Left lung (tissue), 14 donors: Measurements from ENCODE around the gene NUP188. TPM values are rescaled to one million over a fixed set of nuclear protein-coding genes. Genes with fewer than 3 reads are reported as not detected.

Source experiments
- ATAC-seq: fragments of 200-7000 bp; cut with Tn5 transposase; one replicate; pipeline ENCODE4 v1.9.1; 2020; ENCODE audit warnings: moderate library complexity
- DNase-seq, 4 donors: peaks; one replicate each; pipeline ENCODE4 v3.0.0-alpha.2; 2013 to 2020
- H3K27ac ChIP-seq, 2 donors: fragments of 200-600 bp; sonication (generic) in 1 of 2; one replicate each; pipeline versions ENCODE4 v1.5.0 to v1.8.0; 2020 to 2021
- H3K27me3 ChIP-seq, 2 donors: fragments of 200-600 bp; sonication (generic) in 1 of 2; one replicate each; pipeline versions ENCODE4 v1.5.0 to v1.8.0; 2020 to 2021
- H3K36me3 ChIP-seq, 2 donors: fragments of 200-600 bp; sonication (generic) in 1 of 2; one replicate each; pipeline versions ENCODE4 v1.5.0 to v1.8.0; 2020 to 2021
- H3K4me1 ChIP-seq, 2 donors: fragments of 200-600 bp; one replicate each; pipeline ENCODE4 v1.8.0; 2021
- H3K4me3 ChIP-seq, 2 donors: fragments of 200-600 bp; sonication (generic) in 1 of 2; one replicate each; pipeline versions ENCODE4 v1.5.0 to v1.8.0; 2020 to 2021; ENCODE audit warnings: mild to moderate bottlenecking in 1 of 2
- H3K9me3 ChIP-seq, 2 donors: fragments of 200-600 bp; sonication (generic) in 1 of 2; one replicate each; pipeline versions ENCODE4 v1.5.0 to v1.8.0; 2020 to 2021
- CTCF ChIP-seq, 2 donors: fragments of 200-600 bp; sonication (generic) in 1 of 2; IDR thresholded peaks; one replicate each; pipeline versions ENCODE4 v1.5.0 to v1.8.0; 2021; ENCODE audit warnings: antibody characterized with exemption in 2 of 2
- intact Hi-C, 2 donors: fragments of 100-400 bp; cut with DNase I; formaldehyde crosslinking; loops; one replicate each; pipeline versions ENCODE4 v1.11.2 to v1.14.2; 2022
- long read RNA-seq, 12 donors: library from polyadenylated mRNA in 2 of 12; unstranded in 2 of 12; transcript quantifications; one replicate each; pipeline ENCODE4 v2.0.0 and lab custom pipeline, GENCODE V29; 2019 to 2026
- polyA plus RNA-seq, 6 donors: library from polyadenylated mRNA; unstranded; fragments of 120-200 nt; gene quantifications; one replicate each; pipeline ENCODE4 v1.2.1, GENCODE V29; 2013; ENCODE audit not compliant: insufficient read length in 6 of 6
- total RNA-seq, 2 donors: library from RNA; stranded (reverse); fragmentation: NEBNext Ultra II Directional; extraction: Animal tissue kit (Norgen Biotek cat#: 25700); gene quantifications; one replicate each; pipeline ENCODE4 v1.2.1, GENCODE V29; 2021
- donor health status: DM: no; HTN: yes; CAD: no.
- donor health status: DM: no; HTN: no; CAD: no.

The NUP188 gene
- total RNA-seq (10 to 100 TPM; 42.6 to 60.9 TPM), polyA plus RNA-seq (10 to 100 TPM; 53.5 to 67.6 (median 59.6) TPM)
- long read RNA-seq, donor 1, partial matches to known transcripts, result 38 of 61 reads
- long read RNA-seq, donor 1, other reads (novel, unspliced or antisense), result 23 of 61 reads
- long read RNA-seq, donor 2, result 0 reads
- long read RNA-seq, donor 3, partial matches to known transcripts, result 7 of 7 reads
- long read RNA-seq, donor 3, other reads (novel, unspliced or antisense), result 0 of 7 reads
- long read RNA-seq, donor 4, partial matches to known transcripts, result 2 of 2 reads
- long read RNA-seq, donor 4, other reads (novel, unspliced or antisense), result 0 of 2 reads
- long read RNA-seq, donor 5, partial matches to known transcripts, result 38 of 57 reads
- long read RNA-seq, donor 5, other reads (novel, unspliced or antisense), result 17 of 57 reads
- long read RNA-seq, donor 6, full-length matches to known transcripts, result 1 of 22 reads
- long read RNA-seq, donor 6, partial matches to known transcripts, result 6 of 22 reads
- long read RNA-seq, donor 6, other reads (novel, unspliced or antisense), result 15 of 22 reads
- long read RNA-seq, donor 7, result 0 reads
- long read RNA-seq, donor 8, full-length matches to known transcripts, result 1 of 45 reads
- long read RNA-seq, donor 8, partial matches to known transcripts, result 32 of 45 reads
- long read RNA-seq, donor 8, other reads (novel, unspliced or antisense), result 12 of 45 reads
- long read RNA-seq, donor 9, result 0 reads
- long read RNA-seq, donor 10, partial matches to known transcripts, result 1 of 1 reads
- long read RNA-seq, donor 10, other reads (novel, unspliced or antisense), result 0 of 1 reads
- long read RNA-seq, donor 11, result 0 reads
- long read RNA-seq, donor 12, partial matches to known transcripts, result 46 of 46 reads
- long read RNA-seq, donor 12, other reads (novel, unspliced or antisense), result 0 of 46 reads

- Histone ChIP-seq H3K4me1 (peaks cover 21 to 45% of the 10 kb centered on the region in 2 donors), H3K9me3 (no peaks in the 10 kb centered on the region), H3K36me3 (peaks cover 0 to 28% of the 10 kb centered on the region in 2 donors), H3K27ac (peak within 1 kb of the TSS; percentile 85 to 93), H3K27me3 (no peaks in the 10 kb centered on the region), H3K4me3 (peak within 1 kb of the TSS; percentile 94 to 95)
- no peak for TF ChIP-seq CTCF (IDR thresholded peaks at IDR 0.05)
- intact Hi-C loops, result no loop called here
- ATAC-seq, result peak; percentile 92
- DNase-seq, result peak; percentile 93 to 100 (median 96)
These were observed at the start of gene NUP188, which contains the start of gene DOLK for GRCh38 chr9:128947527-128948301. TSS of gene NUP188 (plus strand) at chr9:128947699. CDS start at chr9:128947720, 21 bp downstream. TSS of gene DOLK (minus strand) at chr9:128947603. CDS start at chr9:128947303, 300 bp downstream.

- Histone ChIP-seq H3K4me1 (peaks cover 0 to 52% of the 10 kb centered on the region in 2 donors), H3K4me3 (no peak overlapping the region), H3K27ac (peak overlapping the region; percentile 56 to 65), H3K27me3 (no peaks in the 10 kb centered on the region), H3K36me3 (peaks cover 0 to 49% of the 10 kb centered on the region in 2 donors), H3K9me3 (no peaks in the 10 kb centered on the region)
- intact Hi-C loops, result no loop called here
- ATAC-seq (no peak), DNase-seq (no peak)
- no peak for TF ChIP-seq CTCF (IDR thresholded peaks at IDR 0.05)
These were observed 49.1 kb upstream of the NUP188 start for GRCh38 chr9:128898382-128898781.

- intact Hi-C loops, result no loop called here
- no peak for TF ChIP-seq CTCF (IDR thresholded peaks at IDR 0.05)
These were observed 48.5 kb upstream of the NUP188 start for GRCh38 chr9:128898845-128899565.

GRCh38 chr9:128899566-128900322, 47.8 kb upstream of the NUP188 start:
- no peak for TF ChIP-seq CTCF (IDR thresholded peaks at IDR 0.05)
- intact Hi-C loops, result no loop called here
- Histone ChIP-seq H3K27ac (peak overlapping the region; percentile 56 to 65), H3K4me3 (no peak overlapping the region), H3K9me3 (no peaks in the 10 kb centered on the region), H3K4me1 (peaks cover 0 to 50% of the 10 kb centered on the region in 2 donors), H3K36me3 (peaks cover 0 to 35% of the 10 kb centered on the region in 2 donors), H3K27me3 (no peaks in the 10 kb centered on the region)
- DNase-seq, result no peak
- ATAC-seq, result peak; percentile 76

More at GRCh38 chr9:128898845-128899565, 48.5 kb upstream of the NUP188 start:
- Histone ChIP-seq H3K9me3 (no peaks in the 10 kb centered on the region), H3K27ac (peak overlapping the region; percentile 56 to 65), H3K36me3 (peaks cover 0 to 42% of the 10 kb centered on the region in 2 donors), H3K4me1 (peaks cover 0 to 50% of the 10 kb centered on the region in 2 donors), H3K27me3 (no peaks in the 10 kb centered on the region), H3K4me3 (no peak overlapping the region)
- DNase-seq (no peak), ATAC-seq (no peak)
